Stimulated activated CD8-positive, alpha-beta memory T cell treated with anti-CD3 and anti-CD28 coated beads, Interleukin-15, amount 100 ng/mL, for 4 hours (primary cell): ENCODE measurements around the gene CXCR4.
"Not testable (repeated sequence)": the region's sequence is repeated elsewhere in the genome, so short reads cannot be mapped to it uniquely, and the experiment has no call there.

ENCODE experiments used
- DNase-seq, 2 donors: peaks; one replicate each; pipeline ENCODE4 v3.0.0-alpha.2; 2020; ENCODE audit warnings: low read depth in 2 of 2

Gene CXCR4

GRCh38 chr2:136115183-136115761 is 2.7 kb downstream of the CXCR4 start:
- no peak for DNase-seq

DNA sequence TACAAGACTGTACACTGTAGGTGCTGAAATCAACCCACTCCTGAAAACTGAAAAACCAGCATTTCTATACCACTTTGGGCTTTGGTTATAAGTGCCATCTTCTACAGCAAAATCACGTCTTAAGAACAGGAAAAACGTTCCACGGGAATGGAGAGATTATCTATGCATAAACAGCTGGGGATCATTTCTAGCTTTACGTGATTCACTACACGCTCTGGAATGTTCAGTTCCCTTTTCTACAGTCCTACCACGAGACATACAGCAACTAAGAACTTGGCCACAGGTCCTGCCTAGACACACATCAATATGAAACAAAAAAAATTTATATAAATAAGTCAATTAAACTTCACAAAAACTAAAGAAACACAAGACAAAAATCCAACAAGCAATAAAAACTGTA is 3.6 kb downstream of the CXCR4 start:
- no peak for DNase-seq

DNA sequence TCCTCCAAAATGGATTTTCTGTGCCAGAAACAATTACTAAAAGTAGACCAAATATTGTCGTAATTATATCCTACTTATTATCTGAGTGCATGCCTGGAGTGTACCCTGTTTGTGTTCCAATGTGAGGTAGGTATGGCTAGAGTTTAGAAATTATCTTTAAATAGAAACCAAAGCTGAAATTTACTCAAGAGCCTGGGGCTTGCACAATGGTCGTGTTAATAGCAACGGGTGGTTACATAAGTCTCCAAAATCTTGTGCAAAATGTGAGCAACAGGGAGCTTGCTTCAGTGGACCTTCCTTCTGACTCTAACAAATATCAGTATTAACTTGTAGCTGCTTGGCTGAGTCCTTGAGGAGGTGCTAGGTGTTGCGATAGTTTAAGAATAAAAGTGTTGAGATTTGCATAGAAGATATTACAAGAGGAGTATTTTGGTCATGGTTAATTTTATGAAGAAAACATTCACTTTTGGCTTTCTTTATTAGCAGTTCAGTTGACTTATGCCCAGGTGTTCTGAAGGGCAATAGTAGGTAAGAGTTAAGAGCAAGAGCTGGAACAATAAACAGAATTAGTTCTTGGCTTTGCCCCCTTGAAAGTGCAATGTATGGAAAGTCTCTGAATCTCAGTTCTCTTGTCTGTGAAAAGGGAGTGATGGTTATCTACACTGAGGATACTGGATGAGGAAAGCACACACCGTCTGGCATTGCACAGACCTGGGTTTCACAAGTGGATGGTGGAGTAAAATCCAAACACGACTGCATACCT is 4.6 kb downstream of the CXCR4 start:
- no peak for DNase-seq

- DNase-seq: no peak
Measured at GRCh38 chr2:136112317-136113208, 5.4 kb downstream of the CXCR4 start.

DNA sequence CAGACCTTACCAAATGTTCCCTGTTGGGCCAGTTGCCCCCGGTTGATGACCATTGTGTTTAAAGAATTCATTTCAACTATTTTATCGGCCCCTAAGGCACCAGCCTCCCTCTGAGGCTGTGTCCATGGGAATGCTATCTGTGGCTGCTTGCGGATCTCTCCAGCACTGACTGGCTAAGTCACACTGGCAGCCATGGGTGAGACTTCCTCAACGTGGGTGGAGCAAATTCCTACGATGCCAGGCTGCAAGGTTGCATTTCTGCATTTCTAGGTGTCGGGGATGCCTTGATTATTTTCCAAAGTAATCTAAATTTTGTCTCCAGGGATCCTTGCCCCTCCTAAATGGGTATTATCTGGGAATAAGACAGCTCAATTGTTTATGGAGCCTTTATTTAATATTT is 6.2 kb downstream of the CXCR4 start:
- no peak for DNase-seq

- no peak for DNase-seq
Measured at GRCh38 chr2:136110526-136110925, 7.4 kb downstream of the CXCR4 start.

DNA sequence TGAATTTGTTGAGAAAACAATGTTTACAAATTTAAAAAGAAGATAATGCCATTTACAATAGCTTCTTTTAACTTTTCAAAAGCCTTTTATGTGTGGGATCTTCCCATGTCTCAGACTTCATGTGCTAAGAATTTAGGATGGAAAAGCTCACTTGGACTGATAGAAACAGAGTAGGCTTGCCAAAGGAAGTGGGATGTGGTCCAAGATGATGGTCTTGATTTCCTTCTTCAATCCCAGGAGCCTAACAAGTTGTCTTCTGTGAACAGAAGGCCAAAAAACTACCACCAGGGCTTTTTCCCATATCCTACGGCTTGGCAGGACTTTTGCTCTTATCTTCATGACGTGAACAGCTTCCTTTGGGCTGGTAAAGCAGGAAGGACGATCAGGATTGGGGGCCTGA is 9.5 kb downstream of the CXCR4 start:
- no peak for DNase-seq

DNA sequence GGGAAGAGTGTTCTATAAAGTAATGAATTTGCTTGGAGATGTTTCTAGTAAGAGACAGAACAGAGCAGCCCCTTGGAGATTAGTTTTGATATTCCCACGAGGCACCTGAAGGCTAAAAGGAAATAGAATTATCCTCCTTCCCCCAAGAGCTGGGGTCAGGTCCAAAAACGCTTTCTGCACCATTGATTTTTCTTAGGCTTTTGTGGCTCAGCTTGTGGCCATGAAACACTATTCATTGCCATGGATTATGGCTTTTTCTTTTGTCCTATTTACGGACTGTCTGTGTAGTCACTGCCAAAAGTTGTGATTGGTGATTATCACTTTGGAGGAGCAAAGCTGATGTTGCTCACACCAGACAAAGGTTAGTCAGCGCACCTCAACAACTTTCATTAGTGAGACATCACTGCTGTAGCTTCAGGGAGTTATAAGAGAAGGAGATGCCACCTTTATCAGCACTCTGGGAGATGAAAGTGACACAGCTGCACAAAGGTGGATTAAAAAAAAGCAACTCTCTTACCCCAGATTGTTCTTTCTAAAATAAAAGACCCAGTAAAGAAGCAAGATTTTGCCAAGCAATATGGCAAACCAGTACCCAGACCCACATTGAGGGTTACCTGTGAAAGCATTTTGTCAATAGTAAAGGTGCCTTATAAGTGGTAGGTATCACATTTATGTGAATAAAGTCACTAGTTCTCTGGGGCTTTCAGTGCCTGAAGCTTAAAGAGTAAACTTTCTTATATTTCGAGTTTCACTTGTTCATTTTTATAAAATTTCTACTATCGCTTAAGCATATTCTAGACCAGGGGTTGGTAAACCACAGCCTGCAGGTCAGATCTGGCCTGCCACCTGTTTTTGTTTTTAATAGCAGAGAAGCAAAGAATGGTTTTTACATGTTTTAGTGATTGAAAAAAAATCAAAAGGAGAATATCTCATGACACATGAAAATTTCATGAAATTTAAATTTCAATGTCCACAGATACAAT is 10.6 kb downstream of the CXCR4 start:
- no peak for DNase-seq

GRCh38 chr2:136106505-136106904 is 11.4 kb downstream of the CXCR4 start:
- no peak for DNase-seq

GRCh38 chr2:136104977-136105376 is 13.0 kb downstream of the CXCR4 start:
- no peak for DNase-seq

GRCh38 chr2:136101042-136101441 is 16.9 kb downstream of the CXCR4 start:
- no peak for DNase-seq

GRCh38 chr2:136098441-136098840 is 19.5 kb downstream of the CXCR4 start:
- no peak for DNase-seq

- no peak for DNase-seq
Measured at GRCh38 chr2:136093583-136093982, 24.4 kb downstream of the CXCR4 start.

DNA sequence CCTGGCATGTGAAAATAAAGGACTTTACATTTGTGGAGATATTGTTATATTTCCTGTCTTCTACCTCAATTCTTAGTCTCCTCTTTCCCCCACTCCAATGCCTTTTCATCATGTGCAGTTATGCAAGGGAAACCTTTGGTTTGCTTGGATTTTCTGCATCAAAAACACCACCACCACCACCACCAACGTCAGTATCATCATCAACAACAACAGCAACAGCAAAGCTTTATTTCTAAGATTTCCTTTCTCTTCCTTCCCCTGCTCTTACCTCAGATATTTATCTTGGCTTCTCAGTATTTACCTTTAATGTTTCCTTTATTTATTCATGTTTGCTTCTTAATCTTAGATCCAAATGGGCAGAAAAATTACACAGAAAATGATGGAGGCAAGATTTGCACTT is 26.1 kb downstream of the CXCR4 start:
- no peak for DNase-seq

GRCh38 chr2:136087901-136088460 is 30.0 kb downstream of the CXCR4 start:
- DNase-seq: not testable (repeated sequence)

DNA sequence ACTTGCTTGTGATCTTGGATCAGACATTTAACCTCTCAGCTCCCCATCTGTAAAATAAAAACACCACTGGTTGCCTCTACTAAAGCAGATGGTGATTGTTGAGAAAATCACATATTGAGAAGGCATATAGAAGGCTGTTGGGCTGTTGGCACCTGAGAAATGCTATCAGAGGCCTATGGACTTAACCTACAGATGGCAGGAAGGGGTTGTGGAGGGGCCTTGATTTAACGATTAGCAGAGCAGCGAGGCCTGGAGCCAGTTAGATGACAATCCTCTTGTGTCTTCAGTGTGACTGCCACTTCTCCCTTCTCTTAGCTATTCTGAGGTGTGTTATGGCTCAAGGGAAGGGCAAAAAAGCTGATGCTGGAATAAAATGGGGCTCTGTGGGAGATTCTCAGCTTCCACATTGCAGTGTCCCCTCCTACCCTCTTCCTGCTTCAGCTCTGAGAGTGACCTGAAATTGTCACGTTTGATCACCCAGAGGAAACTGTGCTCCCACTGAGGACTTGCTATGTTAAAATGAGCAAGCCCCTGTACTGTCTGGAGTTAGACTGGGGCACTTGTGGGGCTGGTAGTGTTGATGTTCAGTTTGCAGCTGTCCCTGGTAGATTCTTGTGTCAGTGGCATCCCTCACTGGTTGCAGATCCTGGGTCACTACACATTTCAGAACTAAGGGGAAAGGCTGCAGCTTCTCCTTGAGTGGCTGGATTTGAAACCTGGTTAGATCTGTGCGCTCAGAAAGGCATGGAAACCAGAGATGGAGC is 31.5 kb downstream of the CXCR4 start:
- DNase-seq: no peak

DNA sequence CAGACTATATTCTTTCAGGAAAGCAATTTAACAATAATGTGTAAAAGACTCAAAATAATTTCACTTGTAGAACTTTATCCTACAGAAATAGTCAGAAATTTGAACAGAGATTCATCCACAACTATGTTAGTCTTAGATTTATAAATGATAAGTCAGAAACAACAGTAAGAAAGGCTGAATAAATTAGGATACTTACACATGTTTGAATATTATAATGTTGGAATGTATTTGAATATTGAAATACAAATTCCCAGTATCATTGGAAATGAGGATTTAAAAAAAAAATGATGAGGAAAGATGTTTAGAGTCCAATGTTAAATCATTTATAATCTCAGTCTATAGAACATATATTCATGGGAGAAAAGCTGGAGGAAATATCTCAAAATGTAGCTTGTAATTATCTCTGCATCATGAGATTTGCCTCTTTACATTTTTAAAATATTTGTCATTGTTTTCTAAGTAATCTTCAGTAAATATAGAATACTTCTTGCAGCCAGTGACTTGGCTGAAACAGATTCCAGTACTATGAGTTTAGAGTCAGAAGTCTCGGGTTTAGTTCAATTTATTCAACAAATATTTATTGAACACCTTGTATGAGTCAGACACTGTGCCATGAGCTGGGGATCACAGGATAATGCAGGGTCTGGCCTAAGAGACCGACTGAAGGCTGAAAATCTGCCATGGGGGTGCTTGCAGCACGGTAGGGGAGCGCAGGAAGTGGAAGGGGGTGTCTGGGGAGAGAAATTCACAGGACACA is 32.3 kb downstream of the CXCR4 start:
- no peak for DNase-seq

GRCh38 chr2:136081582-136082210 is 36.3 kb downstream of the CXCR4 start:
- DNase-seq: no peak

DNA sequence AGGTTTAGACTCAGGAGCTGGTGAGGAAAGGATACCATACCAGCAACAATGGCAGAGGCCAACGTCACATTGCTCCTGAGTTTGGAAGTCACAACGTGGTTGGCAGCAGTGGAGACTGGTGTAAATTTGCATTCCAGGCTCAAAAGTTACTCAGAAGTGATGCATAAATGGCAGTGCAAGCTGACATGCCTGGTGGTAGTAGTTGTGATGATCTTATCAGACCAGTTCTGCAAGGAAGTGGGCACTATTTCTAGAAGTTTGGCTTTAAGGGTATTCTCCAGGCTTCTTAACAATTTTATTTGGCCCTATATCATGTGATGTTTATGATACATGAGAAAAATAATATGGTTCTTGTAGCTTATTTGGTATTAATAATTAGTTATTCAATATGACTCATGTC is 37.8 kb downstream of the CXCR4 start:
- DNase-seq: no peak
